ENCODE results near the gene SIDT1.

SIDT1 gene
- total RNA-seq, result 0.32 to 9.2 (median 3.7) reads per million in 18 experiments

DNA sequence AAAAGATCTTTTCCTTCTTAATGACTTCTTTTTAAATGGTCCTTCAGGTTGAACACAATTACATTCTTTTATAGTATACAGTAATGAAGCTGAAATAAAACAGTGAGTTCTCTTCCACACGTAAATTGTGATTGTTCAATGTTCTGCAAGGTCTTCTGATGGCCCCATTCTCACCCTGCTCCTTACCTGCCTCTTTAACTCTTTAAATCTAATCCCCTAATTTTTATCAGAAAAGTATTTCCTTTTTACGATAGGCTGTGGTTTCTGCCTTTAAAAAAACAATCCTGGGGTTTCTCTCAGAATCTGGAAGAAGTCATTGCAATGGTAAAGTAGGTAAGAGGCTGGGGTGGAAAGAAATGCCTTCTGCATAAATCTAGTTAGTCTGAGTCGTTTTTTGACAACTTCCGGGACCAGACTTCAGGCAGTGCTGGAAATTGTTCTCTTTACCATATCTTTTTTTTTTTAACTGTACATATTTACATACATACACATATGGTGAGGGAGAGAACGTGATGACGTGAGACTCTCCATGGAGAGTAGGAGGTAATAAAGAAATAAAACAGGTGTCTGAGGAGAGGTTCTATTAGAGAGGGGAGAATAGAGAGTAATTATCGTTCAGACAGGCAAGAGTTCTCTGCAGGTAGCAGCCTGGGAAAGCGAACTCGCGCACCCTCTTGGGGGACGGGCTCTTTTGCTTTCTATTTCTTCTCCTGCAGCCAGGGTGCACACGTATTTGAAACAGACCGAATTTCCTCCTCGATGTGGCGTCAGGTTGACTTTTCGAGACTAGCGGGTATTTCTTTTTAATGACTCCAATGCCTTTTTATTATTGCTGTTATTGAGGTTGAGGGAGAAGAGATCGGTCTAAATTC is at the start of gene SIDT1:
TSS of gene SIDT1 (plus strand) at position 730 of the 872 bp plus-strand sequence. CDS start 467 bp downstream, outside the sequence.
- DNase-seq, result peak; percentile 7 to 17

DNA sequence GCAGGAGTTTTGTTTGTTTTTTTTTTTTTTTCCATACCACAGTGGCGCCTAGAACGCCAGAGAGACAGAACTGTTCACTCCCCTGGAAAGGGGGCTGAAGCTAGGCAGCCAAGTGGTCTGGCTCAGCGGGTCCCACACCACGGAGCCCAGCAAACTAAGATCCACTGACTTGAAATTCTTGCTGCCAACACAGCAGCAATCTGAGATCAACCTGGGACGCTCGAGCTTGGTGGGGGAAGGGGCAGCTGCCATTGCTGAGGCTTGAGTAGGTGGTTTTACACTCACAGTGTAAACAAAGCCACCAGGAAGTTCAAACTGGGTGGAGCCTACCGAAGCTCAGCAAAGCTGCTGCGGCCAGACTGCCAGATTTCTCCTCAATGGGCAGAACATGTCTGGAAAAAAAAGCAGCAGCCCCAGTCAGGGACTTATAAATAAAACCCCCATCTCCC is 47.2 kb upstream of the SIDT1 start:
- DNase-seq, result no peak

DNA sequence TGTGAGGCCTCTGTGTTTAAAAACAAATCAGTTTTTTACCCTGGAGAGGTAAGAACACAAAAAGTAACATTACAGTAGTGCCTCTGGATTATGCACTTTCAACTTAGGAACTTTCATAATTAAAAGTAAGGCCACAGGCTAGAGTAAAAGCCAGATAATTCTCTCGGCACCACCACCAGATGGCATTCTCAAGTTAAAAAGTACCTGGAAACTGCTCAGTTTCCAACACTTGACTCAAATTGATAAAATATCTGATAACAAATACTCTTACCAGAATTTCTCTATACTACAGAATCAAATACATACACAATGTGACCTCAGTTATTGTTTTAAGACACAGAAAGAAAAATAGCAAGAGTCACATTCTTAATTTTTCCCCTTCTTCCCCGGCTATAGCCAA is 37.3 kb upstream of the SIDT1 start:
- peak; percentile 47 to 49 for DNase-seq

DNA sequence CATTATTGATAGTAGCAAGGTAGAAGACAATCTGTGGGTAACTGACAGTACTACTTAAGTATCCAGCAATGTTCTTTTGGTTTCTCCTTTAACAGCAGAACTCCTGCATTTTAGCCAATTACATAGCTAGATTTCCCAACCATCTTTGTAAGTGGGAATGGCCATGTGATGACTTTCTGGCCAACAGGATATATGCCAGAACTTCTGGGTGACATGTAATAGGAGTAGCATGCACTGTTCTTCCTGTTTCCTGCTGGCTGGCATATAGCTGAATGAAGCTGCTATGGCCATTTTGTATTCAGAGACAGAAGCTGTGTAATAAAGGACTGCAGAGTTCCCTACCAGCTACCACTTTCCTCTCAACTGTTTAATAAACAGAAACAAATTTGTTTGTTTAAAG is 35.4 kb upstream of the SIDT1 start:
- peak; percentile 28 to 36 for DNase-seq

DNA sequence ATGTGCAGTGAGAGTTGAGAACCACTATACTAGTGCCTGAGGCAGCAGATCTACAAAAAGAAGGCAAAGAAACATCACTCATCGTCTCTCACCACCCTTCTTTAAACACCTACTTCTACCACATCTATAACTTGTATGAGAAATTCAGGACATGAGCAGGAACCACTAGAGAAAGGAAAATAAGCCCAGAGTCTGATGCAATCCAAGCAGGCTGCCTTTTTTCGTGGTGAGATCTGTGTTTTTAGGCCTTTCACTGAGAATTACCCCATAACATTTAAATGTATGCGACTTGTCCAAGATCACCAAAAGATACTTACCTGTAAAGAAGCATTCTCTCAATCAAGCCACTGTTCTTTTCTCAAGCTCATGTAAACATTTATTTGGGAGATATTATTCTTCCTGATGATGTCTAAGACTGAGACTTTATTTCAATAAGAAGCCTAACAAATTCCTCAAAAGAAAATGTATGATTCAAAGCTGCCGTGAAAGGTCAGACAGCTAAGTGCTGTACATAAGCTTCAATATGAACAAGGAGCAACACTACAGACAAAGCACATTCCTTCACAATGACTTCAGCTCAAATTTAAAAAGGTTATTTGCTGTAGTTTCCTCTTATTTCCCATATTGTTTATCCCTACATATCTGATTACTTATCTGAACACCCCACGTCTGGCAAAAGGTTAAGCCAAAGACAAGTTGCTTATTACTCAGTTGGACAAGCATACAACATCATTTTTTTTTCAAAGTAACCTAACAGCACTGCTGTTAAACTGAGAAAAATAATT is 33.9 kb upstream of the SIDT1 start:
- no peak for DNase-seq

DNA sequence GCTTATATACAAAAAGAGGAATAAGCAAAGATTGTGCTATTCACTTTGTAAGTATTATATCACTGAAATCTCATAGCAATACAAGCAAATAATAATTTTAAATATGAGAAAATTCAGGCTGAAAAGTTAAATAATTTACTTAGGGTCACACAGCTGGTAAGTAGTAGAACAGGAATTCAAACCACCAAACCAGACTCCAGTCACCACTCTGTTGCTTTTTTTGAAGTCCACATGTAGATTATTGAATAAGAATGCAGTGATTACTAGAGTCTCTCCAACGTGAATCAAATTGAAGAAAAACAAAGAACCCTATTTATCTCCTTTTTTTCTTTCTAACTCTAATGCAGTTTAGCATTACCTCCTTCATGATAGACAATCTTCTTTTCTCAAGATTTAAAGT is 33.3 kb upstream of the SIDT1 start:
- DNase-seq, result no peak

DNA sequence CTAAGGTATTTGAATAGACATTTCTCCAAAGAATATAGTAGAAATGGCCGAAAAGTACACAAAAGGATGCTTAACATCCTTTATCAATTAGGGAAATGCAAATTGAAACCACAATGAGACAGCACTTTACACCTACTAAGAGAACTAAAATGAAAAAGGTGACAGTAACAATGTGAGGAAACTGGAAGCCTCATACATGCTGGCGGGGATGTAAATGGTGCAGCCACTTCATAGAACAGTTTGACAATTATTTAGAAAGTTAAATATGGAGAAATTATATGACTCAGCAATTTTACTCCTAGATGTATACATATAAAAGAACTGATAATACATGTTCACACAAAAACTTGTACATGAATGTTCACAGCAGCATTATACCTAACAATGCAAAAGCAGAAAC is 30.8 kb upstream of the SIDT1 start:
- DNase-seq, result no peak

DNA sequence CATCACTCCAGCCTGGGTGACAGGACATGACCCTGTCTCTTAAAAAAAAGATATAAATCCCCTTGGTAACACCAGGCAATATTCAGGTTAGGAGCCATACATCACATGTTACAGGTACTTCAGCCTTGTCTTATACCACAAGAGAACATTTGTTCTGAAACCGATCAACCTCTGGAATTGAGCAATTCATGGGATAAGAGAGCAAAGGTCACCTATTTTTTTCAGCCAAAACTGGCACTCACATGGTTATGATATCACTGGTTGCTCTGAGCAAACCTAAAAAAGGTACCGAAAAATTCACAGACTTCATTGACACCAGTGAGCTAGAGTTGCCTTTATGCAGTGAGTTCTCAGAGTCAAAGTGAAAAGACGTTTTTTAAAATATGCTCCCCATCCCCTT is 26.5 kb upstream of the SIDT1 start:
- DNase-seq, result no peak

DNA sequence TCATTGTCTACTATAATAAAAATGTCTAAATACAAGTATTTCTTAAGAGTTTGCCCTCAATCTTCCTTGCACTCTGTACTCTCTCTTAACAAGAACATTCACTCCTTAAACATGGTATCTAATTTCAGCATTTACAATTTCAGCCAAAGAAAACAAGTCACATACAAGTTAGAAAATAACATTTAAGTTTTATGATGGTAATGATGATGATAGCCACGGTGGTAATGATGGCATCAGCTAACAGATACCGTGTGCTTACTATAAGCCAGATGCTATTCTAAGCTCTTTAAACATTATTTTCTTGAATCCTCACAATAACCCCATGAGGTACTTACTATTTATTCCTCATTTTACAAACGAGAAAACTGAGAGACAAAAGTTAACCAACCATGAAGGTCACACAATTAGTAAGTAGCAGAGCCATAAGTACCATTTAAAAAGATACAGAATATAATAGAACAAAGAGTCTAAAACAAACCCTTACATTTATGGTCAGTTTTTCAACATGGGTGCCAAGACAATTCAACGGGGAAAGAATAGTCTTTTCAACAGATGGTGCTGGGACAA is 24.8 kb upstream of the SIDT1 start:
- DNase-seq, result no peak

DNA sequence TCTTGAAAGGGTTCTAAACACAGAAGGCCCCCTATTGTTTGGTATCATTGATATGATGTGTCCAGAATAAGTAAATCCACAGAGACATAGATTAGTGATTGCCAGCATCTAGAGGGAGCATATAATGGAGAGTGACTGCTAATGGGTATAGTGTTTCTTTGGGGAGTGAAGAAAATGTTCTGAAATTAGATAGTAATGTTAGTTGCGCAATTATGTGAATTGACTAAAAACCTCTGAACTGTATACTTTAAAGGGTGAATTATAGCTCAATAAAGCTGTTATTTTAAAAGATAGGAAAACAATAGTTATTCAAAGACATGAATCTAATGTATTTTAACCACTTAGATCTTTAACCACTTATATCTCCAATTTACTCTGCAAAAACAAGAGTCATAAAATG is 23.4 kb upstream of the SIDT1 start:
- DNase-seq, result no peak

DNA sequence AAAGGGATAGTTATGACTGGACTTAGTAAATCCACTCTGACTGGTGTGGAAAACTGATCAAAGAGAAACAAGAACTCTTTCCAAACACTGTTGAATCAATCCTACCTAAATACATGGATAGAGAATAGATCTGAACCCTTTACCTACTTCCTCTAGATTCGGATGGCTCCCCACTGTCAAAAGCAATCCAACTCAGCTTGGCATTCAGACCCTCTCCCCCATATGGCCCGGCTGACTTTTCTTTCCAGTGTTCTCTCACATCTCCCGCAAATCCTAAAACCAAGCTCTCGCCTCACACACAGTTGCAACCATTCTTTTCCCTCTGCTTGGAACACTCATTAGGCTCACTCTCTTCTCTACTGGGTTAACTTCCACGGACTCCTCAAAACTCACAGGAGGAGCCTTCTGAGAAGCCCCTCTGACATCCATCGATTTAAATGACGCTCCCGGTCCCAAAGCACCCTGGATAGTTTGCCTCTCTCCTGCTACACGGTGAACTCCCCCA is 18.0 kb upstream of the SIDT1 start:
- DNase-seq, result no peak

DNA sequence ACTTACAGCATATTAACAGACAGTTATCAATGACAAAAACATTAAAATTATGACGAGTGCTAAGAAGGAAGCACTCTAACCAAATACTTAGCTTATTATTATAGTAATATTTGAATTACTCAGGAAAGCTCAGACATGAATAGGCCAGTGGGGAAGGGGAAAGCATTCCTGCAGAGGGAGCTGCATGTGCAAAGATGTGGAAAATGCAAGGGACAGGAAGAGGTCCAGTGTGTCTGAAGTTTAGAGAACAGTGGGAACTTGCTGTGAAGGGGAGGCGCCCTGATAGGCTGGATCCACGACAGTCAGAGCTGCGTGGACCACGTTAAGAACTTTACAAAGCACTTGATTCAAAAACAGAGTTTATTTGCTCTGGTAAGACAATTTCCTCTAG is 16.2 kb upstream of the SIDT1 start:
- DNase-seq, result no peak

DNA sequence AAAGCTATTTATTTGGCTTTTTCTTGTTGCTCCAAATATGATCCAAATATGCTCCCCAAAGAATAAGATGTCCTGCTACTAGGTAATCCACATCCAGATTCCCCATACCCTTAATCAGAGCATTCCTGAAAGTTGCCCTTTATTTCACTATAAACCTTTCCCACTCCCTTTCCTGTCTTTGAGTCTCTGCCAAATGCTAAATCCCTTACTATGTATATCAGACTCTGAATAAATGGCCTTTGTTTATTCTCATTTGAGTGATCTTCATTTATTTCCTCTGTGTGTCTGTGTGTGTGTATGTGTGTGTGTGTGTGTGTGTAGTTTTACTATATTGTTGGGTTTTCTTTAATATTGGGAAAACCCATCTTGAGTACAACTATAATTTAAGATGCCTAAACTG is 10.4 kb upstream of the SIDT1 start:
- DNase-seq, result no peak

DNA sequence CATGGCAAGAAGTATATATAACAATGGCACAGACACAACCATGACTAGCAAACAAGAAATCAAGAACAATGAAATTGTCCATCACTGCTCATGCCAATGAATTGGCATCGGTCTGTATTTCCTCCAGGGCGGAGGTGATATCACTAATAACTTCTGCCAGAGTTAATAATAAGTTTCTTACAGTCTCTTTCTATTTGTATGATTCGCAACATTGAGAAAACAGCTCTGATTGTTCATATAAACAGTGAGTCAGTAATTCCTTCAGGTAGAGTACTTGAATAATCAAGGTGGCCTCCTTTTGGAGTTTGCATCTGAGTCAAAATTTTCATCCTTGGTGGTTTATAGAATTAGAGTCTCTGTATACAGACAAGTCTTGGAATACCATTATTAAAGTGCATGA is 9.1 kb upstream of the SIDT1 start:
- DNase-seq, result no peak

DNA sequence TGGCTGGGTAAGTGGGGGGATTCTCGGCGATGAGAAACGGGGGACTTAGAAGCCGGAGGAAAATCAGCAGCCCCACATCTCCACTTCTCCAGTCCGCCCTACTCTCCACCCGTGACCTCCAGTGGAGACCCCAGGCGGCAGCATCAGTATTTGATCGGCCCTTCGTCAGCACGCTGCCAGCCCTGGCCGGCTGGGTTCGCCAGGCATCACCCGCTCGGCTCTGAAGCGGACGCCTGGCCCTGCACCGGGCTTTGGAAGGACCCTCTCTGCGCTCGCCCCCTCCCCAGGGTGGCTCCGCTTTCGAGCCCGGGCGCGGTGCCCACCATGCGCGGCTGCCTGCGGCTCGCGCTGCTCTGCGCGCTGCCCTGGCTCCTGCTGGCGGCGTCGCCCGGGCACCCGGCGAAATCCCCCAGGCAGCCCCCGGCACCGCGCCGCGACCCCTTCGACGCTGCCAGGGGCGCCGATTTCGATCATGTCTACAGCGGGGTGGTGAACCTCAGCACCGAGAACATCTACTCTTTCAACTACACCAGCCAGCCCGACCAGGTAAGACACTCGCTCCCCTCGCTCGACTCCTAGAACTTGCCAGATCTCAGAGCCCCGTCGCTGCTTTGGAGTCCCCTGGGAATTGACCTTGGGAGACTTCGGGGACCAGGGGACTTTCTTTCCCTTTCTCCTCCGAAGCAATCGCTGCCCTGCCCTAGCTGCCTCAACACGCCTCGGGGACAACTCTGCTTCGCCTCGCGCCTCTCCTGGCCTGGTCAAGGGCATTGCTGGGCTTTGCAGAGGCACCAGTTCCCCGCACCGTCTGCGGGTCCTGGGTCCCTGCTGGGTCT is 561 bp downstream of the SIDT1 start:
- DNase-seq, result no peak

DNA sequence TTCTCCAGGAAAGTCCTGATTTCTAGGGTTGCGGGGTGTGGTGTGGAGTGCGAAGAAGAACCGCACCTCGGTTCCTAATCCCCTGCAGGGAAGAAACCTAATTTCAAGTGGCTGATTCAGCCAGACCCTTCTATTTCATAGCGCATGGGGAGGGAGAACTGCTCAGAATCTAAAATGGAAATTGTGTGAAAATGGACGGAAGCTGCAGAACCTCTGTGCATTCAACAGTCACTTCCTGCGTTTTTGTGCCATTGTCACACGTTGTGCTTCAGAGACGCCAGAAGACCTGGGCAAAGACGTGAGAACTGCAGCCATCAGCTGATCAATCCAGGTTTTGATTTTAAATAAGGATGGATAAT is 1.2 kb downstream of the SIDT1 start:
- DNase-seq, result no peak

DNA sequence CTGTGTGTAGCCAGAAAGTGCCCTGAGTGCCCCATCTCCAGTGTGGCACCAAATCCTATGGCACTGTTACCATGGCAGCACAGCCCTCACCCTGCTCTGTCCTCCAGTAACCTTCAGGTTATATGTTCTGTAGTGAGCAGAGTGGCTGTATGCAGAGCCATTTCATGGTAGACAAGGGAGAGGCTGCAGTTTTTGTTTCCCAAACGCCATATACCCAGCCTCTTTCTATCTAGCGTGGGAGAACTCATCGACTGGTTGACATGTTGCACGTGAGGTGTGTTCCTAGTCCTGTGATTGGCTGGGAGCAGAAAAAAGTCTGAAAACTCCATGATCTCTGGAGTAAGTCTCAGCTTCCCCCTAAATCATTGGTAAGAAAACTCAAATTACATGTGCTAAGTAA is 2.0 kb downstream of the SIDT1 start:
- DNase-seq, result no peak

DNA sequence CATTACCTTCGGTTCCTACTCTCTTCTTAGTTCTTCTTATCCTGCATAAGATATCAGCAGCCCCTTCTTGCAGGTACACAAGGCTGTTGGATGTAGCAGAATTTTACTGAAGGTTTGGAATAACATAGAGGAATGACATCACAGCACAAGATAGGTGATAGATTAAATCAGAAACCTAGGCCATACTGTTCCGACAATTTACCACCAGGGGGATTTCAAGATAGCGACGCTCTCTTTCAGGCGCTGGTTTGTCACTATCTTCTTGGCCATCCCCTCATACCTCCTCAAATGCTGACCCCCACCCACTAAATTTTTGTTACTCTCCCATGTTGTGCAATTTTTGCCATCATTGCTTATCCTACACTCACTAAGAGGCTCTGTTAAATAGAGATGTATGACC is 3.5 kb downstream of the SIDT1 start:
- no peak for DNase-seq

DNA sequence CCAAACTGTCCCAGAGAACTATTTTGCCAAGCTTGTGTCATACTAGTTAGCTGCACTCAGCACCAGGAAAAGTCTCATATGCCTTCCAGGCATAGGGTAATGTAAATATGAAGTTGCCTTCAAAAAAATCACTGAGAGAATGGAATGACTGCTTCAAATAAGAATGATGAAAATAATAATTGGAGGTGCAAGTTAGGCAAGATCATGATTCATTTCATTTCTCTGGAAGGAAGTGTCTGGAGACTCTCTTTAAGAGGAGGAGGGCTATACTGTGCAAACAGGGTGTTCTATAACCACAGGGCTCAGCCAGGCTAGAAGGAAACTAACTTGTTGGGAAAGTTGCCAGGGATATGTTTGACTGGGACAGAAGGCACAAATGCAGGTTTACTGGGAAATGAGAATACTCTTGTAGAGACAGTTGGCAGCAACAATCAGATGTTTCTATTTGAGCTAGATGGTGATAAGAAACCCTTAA is 4.3 kb downstream of the SIDT1 start:
- no peak for DNase-seq

DNA sequence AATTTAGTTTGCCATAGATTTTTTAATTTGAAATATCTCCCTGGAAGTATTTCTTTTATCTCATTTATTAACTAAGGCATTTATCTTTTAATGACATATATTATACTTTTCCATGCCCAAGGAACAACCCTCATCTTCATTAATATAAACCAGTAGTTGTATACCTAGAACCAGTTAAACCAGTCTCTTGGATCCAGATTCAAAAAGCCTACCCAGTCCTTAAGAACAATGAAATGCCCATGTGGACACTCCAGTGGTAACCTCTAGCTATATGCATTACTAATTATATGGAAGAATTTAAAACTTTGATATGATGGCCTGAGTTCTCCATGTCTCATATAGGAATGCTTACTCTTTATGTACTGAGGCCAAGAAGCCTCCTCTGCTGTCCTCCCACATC is 4.8 kb downstream of the SIDT1 start:
- DNase-seq, result no peak

DNA sequence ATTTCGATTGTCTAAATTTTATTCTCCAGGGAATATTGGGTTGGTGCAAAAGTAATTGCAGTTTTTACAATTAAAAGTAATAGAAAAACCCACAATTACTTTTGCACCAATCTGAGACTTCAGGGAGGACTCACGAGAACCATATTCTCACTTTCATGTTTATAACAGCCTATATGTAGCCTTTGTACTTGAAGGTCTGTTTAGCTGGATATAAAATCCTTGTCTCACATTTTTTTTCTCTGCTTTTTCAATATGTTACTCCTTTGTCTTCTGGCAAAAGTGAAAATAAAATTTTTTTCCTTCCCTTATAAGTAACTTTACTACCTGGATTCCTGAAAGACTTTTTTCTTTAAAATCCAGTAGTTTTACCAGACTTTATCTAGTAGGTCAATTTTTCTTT is 9.2 kb downstream of the SIDT1 start:
- DNase-seq, result no peak

DNA sequence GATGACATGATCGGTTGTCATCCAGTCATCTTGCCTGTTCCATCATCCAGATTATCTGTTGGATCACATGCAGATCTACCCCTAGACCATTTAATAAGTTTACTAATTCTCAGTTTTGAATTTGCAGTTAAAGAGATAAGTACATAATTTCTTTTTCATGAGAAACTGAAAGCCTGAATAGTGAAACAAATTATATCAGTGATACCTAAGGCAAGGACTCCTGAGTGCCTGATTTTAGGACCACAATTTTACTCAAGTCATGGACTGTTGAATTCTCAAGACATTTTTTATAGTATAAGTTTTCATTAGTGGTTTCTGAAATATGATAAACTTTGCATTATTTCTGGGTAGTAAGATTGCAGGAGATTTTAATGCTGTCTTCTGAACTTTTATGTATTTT is 13.2 kb downstream of the SIDT1 start:
- no peak for DNase-seq

All from inflammatory macrophage (primary cell).